Measurements from ENCODE around the gene RNF14. TPM values are rescaled to one million over a fixed set of nuclear protein-coding genes. Genes with fewer than 3 reads are reported as not detected.

Gene RNF14
- total RNA-seq, 1 donor from 2014 or later = 51.6 TPM

DNA sequence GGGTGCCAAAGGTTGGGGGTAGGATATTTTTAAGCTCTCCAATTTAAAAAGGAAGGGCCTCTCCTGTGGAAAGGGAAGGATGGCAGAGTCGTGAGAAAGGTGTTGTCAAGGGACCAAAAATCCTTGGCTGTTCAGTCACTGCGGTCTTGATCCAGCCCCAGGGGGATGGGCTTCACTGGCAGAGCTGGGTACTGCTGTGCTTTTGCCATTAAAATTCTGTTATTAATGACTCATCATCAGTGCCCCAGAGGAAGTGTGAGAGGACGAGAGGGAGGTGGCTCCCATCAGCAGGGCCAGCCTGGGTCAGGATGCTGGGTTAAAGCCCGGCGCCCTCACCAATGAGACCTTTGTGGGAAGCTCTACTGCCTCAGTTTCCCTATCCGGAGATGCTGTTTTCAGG lies 27.6 kb upstream of the RNF14 start:
- Mint-ChIP-seq H3K27ac (ENCODE audit: unreplicated experiment) (peak overlapping the region; percentile 63), H3K9me3 (ENCODE audit: unreplicated experiment) (no peaks in the 10 kb centered on the region), H3K36me3 (ENCODE audit: low read depth, unreplicated experiment) (peaks cover 31% of the 10 kb centered on the region), H3K27me3 (ENCODE audit: unreplicated experiment) (peaks cover 7% of the 10 kb centered on the region), H3K4me1 (ENCODE audit: unreplicated experiment) (peaks cover 45% of the 10 kb centered on the region), H3K4me3 (ENCODE audit: unreplicated experiment) (no peak overlapping the region)
- no peak for DNase-seq (ENCODE audit: low spot score)
- TF ChIP-seq, protein P1, sequence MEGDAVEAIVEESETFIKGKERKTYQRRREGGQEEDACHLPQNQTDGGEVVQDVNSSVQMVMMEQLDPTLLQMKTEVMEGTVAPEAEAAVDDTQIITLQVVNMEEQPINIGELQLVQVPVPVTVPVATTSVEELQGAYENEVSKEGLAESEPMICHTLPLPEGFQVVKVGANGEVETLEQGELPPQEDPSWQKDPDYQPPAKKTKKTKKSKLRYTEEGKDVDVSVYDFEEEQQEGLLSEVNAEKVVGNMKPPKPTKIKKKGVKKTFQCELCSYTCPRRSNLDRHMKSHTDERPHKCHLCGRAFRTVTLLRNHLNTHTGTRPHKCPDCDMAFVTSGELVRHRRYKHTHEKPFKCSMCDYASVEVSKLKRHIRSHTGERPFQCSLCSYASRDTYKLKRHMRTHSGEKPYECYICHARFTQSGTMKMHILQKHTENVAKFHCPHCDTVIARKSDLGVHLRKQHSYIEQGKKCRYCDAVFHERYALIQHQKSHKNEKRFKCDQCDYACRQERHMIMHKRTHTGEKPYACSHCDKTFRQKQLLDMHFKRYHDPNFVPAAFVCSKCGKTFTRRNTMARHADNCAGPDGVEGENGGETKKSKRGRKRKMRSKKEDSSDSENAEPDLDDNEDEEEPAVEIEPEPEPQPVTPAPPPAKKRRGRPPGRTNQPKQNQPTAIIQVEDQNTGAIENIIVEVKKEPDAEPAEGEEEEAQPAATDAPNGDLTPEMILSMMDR (IDR thresholded peaks at IDR 0.05; ENCODE audit: unreplicated experiment) = no peak

DNA sequence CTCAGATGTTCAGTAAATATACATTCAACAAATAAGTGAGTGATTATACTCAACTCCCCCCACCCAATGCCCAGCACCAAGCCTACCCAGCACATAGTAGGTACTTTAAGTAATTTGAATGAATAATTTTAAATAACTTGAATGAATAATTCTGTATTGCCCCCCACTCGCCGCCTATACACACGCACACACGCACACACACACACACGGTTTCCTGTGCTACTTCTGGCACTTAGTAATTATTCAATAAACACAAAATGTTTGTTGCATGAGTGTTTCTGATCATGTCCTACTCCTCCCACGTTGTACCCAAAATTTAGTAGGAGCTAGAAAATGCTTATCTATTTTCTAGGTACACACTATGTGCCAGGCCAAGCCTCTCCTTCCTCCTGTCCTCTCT lies 27.1 kb upstream of the RNF14 start:
- no peak overlapping the region for H3K4me3 Mint-ChIP-seq (ENCODE audit: unreplicated experiment)
- peaks cover 7% of the 10 kb centered on the region for H3K27me3 Mint-ChIP-seq (ENCODE audit: unreplicated experiment)
- H3K9me3 Mint-ChIP-seq (ENCODE audit: unreplicated experiment) = no peaks in the 10 kb centered on the region
- no peak for DNase-seq (ENCODE audit: low spot score)
- H3K4me1 Mint-ChIP-seq (ENCODE audit: unreplicated experiment) = peaks cover 50% of the 10 kb centered on the region
- H3K36me3 Mint-ChIP-seq (ENCODE audit: low read depth, unreplicated experiment) = peaks cover 35% of the 10 kb centered on the region
- TF ChIP-seq, protein P1 (IDR thresholded peaks at IDR 0.05; ENCODE audit: unreplicated experiment) = no peak
- no peak overlapping the region for H3K27ac Mint-ChIP-seq (ENCODE audit: unreplicated experiment)

DNA sequence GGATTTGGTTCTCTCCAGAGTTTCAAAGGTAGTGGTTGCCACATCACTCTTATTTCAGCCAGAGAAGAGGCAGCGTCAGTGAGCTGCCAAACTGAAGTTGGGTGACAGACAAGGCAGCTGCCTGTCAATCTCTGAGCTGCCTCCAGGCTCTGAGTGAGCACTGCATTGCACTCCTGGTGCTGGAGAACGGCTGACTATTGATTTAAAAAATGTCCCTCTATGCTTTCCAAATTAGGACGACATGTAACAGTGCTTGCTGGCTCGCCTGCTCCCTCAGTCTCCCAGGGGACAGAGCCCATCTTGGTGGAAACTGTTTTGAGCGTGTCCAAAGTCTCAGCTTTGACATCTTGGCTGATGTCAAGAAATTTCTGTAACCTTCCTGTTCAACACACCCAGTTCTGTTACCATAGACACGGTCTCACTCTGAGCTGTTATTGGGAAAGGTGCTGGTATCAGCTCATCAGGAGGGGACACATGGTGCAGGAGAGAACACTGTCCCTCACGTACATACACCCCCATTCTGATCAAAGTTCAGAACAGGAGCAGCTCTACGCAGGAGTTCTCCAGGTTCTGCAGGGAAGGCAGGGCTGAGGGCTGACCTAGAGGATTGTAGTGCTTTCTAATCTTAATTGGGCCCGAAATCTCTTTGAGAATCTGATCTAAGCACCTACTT lies 26.6 kb upstream of the RNF14 start:
- Mint-ChIP-seq H3K4me3 (ENCODE audit: unreplicated experiment) (no peak overlapping the region), H3K9me3 (ENCODE audit: unreplicated experiment) (no peaks in the 10 kb centered on the region), H3K27ac (ENCODE audit: unreplicated experiment) (no peak overlapping the region), H3K27me3 (ENCODE audit: unreplicated experiment) (peaks cover 7% of the 10 kb centered on the region), H3K36me3 (ENCODE audit: low read depth, unreplicated experiment) (peaks cover 41% of the 10 kb centered on the region), H3K4me1 (ENCODE audit: unreplicated experiment) (peaks cover 56% of the 10 kb centered on the region)
- TF ChIP-seq, protein P1 (IDR thresholded peaks at IDR 0.05; ENCODE audit: unreplicated experiment) = no peak
- no peak for DNase-seq (ENCODE audit: low spot score)

DNA sequence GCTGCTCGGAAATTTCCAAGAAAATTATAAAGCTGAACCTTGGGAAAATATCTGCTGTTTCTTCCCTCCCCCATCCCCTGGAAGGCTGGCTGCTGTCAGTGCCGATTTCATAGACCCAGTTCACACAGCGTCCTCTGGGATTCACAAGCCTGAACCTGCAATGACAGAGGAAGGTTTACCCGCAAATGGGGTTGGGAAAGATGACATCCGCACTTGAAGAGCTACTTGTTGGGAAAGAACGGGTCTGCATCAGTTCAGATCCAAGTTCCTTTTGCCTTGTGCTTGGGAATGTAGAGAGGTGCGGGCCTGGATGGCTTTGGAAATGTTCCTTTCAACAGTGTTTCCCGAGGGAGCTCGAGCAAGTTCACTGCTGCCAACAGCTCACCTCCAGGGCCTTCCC lies 24.8 kb upstream of the RNF14 start:
- TF ChIP-seq, protein P1 (IDR thresholded peaks at IDR 0.05; ENCODE audit: unreplicated experiment) = no peak
- Mint-ChIP-seq H3K9me3 (ENCODE audit: unreplicated experiment) (no peaks in the 10 kb centered on the region), H3K4me3 (ENCODE audit: unreplicated experiment) (peak overlapping the region; percentile 25), H3K27me3 (ENCODE audit: unreplicated experiment) (peaks cover 9% of the 10 kb centered on the region), H3K36me3 (ENCODE audit: low read depth, unreplicated experiment) (peaks cover 47% of the 10 kb centered on the region), H3K27ac (ENCODE audit: unreplicated experiment) (no peak overlapping the region), H3K4me1 (ENCODE audit: unreplicated experiment) (peaks cover 67% of the 10 kb centered on the region)
- DNase-seq (ENCODE audit: low spot score) = no peak

DNA sequence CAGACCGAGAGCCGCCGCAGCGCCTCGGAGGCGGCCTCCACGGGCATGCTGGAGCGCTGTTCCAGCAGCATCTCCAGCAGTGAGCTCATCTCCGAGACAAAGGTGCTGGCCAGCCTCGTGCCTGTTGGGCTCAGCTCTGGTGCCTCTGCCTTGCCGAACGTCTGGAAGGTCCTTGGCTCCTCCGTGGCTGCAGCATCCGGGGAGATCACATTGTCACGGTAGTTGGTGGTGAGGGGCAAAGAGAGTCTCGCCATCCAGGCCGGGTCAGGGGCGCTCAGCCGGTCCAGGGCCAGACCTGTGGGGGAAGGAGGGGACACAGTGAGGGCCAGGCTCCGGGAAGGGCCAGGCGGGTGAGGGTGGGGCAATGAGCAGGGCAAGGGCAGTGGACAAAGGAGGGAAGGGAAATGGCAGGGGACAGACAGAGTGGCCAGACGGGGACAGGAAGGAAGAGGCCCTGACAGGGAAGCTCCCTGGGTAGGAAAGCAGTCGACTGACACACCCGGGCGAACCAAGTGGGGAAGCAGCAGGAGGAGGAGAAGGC lies 23.3 kb upstream of the RNF14 start:
- TF ChIP-seq, protein P1 (IDR thresholded peaks at IDR 0.05; ENCODE audit: unreplicated experiment) = no peak
- H3K27ac Mint-ChIP-seq (ENCODE audit: unreplicated experiment) = peak overlapping the region; percentile 91
- no peaks in the 10 kb centered on the region for H3K9me3 Mint-ChIP-seq (ENCODE audit: unreplicated experiment)
- H3K27me3 Mint-ChIP-seq (ENCODE audit: unreplicated experiment) = peaks cover 12% of the 10 kb centered on the region
- peaks cover 48% of the 10 kb centered on the region for H3K36me3 Mint-ChIP-seq (ENCODE audit: low read depth, unreplicated experiment)
- H3K4me1 Mint-ChIP-seq (ENCODE audit: unreplicated experiment) = peaks cover 75% of the 10 kb centered on the region
- no peak for DNase-seq (ENCODE audit: low spot score)
- H3K4me3 Mint-ChIP-seq (ENCODE audit: unreplicated experiment) = no peak overlapping the region

Measured in endothelial cell (in vitro differentiated cells).